GM21381 (cell line): ENCODE measurements around the gene KLLN.
"Not testable (repeated sequence)": the region's sequence is repeated elsewhere in the genome, so short reads cannot be mapped to it uniquely, and the experiment has no call there.

ENCODE experiments used
- ATAC-seq: cut with Tn5 transposase; IDR thresholded peaks from one replicate; pipeline ENCODE4 v1.9.1; 2021; ENCODE audit warnings: mild to moderate bottlenecking, moderate library complexity; ENCODE audit not compliant: unreplicated experiment

Gene KLLN

DNA sequence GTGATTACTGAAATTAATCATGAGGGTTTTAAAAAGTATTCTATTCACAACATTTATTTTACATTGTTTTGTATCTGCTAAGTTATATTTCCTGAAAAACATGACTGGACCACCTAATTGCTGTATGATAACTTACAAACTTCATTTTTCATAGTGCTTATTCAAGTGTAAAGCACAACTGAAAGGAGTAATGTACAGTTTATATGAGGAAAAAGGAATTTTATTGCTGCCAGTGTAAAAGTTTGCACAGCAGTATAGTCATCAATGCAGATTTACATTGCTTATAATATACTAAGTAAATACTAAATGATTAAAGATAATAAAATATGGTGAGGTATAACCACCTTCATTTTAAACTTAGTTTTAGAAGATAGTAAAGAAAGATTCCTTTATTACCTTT is 4.1 kb upstream of the KLLN start:
- no peak for ATAC-seq

DNA sequence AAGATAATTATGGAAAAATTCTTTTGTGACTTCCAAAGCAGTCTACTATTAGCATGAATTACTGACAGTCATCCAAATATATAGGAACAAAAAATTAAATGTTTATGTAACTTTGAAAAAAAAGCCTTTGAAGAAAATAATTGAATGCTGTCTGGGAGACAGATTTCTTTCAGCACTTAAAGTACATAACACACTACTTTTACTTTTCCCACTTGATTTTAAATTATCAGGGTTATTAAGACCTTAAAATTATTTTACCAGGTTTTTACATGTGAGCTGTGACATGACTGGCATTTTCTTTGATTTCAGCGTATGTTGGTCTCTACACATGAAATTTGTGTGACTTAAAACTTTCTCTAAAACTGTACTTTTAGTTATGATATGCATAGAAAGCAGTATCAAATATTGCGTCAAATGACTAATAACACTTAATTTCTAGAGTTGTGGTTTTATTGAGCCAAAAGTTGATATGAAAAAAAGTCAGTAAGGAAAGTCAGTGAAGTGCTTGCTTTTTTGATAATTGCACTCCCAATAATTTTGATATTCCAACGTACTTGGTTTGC is 3.2 kb upstream of the KLLN start:
- ATAC-seq, result no peak

GRCh38 chr10:87865241-87865881 is 2.0 kb upstream of the KLLN start:
- no peak for ATAC-seq

DNA sequence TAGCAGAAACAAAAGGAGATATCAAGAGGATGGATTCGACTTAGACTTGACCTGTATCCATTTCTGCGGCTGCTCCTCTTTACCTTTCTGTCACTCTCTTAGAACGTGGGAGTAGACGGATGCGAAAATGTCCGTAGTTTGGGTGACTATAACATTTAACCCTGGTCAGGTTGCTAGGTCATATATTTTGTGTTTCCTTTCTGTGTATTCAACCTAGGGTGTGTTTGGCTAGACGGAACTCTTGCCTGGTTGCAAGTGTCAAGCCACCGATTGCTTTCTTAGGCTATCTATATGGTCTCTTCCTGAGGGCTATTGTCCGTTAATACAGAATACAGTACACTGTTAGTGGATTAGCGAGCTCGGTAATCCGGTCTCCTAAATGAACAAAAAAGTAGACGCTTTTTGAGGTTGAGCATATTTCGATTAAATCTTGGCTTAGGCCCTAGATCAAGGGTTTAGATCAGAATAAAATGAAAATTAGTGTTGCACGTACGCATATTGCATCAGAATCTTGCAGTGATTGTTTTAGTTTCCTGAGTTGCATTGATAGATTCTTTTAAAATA is 1.2 kb upstream of the KLLN start:
- no peak for ATAC-seq

DNA sequence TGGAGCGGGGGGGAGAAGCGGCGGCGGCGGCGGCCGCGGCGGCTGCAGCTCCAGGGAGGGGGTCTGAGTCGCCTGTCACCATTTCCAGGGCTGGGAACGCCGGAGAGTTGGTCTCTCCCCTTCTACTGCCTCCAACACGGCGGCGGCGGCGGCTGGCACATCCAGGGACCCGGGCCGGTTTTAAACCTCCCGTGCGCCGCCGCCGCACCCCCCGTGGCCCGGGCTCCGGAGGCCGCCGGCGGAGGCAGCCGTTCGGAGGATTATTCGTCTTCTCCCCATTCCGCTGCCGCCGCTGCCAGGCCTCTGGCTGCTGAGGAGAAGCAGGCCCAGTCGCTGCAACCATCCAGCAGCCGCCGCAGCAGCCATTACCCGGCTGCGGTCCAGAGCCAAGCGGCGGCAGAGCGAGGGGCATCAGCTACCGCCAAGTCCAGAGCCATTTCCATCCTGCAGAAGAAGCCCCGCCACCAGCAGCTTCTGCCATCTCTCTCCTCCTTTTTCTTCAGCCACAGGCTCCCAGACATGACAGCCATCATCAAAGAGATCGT is 690 bp upstream of the KLLN start:
- ATAC-seq, result not testable (repeated sequence)

DNA sequence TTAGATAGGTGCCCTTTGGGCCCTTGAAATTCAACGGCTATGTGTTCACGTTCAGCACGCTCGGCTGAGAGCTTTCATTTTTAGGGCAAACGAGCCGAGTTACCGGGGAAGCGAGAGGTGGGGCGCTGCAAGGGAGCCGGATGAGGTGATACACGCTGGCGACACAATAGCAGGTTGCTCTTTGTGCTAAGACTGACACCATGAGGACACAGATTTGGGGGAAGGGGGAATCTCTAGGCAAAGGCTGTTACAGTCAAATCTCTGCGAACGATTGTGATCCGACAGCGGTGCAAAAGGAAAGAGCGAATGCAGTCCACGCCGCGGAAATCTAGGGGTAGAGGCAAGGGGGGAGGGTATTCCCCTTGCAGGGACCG is 667 bp downstream of the KLLN start:
- peak; percentile 7 for ATAC-seq

DNA sequence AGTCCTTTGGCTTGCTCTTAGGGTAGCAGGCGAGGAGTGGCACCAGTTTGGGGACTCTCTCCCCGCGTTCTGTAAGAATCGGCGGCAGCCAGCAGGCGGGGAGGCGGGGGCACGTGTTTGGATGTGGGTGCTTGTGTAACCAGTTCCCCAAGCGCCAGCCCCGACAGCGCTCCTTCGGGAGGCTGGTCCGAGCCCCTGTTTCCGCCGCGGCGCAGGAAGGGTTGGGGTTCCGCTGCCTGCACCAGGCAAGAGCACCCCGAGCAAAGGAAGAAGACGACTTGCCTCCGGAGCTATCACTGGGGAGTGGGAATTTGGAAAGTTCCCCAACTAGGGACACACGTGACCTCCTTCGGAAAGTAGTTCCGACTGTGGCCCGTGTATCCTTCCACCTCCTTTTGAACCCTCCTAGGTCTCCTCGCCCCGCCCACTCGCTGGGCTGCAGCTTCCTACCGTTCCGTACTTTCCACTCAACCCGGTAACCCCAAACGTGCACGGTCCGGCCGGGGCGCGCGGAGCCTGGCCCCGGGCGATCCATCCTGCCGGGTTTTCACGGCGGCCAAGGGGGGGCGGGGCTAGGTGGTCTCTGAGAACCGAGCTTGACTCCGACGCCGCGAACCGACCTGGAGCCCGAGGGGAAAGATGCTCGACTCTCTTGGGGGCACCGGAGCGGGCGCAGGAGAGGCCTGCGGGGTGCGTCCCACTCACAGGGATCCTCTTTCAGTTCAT is 1.2 kb downstream of the KLLN start:
- peak; percentile 52 for ATAC-seq

DNA sequence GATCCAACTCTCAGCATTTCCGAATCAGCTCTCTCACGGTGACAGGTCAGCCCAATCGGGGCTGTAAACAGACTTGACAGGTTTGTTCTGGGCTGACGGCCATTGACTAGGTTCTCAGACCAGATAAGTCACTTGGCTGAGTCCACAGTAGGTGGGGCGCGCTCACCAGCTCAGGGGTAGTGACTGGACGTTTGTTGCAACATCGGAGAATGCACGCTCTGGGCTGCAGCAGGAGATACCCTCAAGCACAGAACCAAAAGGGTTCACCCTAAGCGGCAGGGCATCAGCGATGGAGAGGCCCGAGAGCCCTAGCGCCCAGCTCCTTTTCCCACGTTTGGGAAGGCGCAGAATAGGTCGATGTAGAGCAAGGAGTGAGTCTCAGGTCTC is 1.8 kb downstream of the KLLN start:
- ATAC-seq, result peak; percentile 6

DNA sequence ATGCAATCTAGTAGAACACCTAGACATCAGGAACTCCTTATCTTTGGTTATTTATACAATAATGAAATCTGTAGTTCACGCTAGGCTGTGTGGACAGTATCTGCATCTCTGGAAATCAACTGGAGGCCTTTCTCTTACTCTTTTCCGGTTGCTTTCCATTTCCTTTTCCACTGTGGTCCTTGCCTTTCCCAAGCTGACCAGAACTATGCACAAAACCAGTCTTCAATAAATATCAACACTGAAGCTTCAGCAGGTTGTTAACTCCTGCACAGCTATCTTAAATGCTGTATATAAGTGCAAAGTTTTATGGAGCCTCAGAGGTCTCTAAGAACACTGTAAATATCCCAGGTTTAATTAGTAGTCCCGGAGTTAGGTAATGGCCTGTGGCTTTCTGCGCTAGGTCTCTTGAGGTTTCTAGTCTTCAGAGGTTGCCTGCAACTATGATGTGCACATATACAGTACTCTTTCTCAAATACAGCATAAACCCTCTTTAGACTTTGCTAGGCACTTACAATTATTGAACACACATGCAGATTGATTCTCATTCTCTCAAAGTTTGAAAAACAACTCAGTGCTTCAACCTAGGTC is 2.4 kb downstream of the KLLN start:
- no peak for ATAC-seq

DNA sequence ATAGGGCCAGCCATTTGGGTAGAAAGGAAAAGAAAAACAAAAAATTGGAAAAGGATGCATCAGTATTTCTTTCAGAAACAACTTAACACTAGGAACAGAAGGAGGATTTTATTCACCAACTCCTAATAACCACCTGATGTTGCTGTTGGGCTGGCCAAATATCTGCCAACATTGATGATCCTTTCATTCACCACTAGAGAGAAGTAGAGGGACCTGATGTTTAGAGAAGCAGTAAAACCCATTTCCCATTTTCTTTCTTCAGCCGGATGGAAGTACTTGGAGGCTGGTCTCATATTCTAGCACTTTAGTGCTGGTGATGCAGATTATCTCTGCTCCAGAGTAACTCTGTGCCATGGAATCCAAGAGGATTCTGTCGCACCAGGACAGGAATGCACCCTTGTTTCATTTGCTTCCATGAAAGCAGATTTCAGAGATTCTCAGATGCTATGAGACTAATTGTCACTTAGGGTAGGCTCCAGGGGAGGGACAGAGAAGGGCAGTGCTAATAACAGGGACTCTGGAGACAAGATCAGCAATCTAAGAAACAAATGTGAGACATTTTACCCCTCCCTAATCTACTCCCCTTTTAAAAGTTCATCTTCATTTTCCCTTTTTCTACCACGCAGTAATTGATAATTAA is 3.1 kb downstream of the KLLN start:
- ATAC-seq, result no peak

- not testable (repeated sequence) for ATAC-seq
Observed at GRCh38 chr10:87855665-87856064, 7.7 kb downstream of the KLLN start.

- not testable (repeated sequence) for ATAC-seq
Observed at GRCh38 chr10:87855247-87855646, 8.1 kb downstream of the KLLN start.

DNA sequence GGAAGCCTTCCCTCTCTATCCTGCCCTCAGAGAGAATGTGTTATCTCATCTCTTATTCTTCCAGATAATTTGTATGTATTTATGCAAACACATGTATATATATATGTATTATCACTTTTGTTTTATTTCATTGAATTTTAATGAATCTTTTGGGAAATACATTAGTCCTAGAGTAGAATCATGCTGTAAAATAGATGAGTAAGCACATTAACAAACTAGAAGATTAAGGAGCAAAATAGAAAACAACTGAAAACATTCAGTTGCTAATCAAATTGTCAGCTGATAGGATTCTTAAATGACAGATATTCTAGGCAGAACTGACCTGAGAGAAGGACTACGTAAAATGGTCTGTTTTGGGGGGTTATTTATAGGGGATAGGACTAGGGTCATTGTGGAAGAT is 11.2 kb downstream of the KLLN start:
- ATAC-seq, result no peak

DNA sequence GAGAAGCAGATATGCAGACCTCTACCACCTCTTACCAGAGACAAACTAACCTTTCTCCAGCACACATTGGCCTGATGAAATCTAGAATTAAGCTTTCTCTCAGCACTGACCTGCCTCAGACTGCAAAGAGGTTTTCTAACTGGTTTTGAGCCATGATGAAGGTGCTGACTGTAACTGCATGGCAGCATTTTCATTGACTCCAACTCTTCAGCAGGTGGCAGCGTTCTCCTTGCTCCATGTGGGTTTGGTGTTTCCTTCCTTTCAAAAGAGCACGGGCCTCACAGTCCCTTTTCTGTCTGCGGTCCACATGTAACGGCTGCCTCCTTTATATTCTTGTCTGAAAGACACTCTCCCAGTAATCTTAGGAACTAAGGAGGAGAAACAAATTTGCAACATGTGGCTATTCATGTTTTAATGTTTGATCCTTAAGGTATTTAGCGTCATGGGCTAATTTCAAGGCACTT is 12.6 kb downstream of the KLLN start:
- ATAC-seq, result peak; percentile 52

DNA sequence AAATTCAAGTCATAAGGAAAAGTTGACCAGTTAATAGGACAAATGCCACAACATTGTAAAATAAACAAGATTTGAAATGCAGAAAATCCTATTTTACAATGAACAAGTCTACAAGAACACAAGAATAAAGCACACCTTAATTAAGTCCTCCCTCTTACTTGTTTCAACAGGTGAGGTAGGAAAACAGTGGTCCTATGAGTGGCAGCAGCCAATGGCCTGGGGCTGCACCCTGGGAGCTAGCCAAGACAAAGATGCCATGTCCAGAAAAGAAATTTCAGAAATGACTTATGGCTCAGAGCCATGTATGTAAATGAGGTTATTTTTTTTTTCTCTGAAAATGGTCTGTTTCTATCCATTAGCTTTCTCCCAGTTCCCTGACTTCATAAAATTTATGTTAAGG is 14.3 kb downstream of the KLLN start:
- no peak for ATAC-seq

- ATAC-seq, result no peak
Observed at GRCh38 chr10:87847550-87847949, 15.8 kb downstream of the KLLN start.

GRCh38 chr10:87846711-87847110 is 16.6 kb downstream of the KLLN start:
- ATAC-seq, result not testable (repeated sequence)

DNA sequence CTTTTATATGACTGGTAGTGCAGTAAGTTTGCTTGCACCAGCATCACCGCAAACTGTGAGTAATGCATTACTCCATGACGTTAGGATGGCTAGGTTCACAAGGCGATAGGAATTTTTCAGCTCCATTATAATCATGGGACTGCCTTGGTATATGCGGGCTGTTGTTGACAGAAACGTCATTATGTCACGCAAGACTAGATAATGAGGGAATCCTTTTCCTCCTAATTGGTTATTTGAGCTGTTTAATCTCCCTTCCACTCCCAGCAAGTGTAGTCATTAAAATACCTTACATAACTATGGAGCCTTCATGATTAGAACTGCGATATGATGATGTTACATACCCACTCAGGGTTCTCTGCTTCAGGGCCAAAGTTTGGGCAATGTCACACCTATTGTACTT is 17.3 kb downstream of the KLLN start:
- no peak for ATAC-seq

DNA sequence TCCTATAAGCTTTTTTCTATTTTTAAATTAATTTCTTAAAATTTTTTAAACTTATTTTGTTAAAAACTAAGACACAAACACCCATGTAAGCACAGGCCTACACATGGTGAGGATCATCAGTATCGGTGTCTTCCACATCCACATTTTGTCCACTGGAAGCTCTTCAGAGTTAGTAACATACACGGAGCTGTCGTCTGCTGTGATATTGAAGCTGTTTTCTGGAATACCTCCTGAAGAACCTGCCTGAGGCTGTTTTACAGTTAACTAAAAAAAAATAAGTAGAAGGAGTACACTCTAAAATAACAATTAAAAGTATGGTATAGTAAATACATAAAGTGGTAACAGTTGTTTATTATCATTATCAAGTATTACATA is 17.7 kb downstream of the KLLN start:
- ATAC-seq, result no peak

- ATAC-seq, result no peak
Observed at GRCh38 chr10:87844837-87845623, 18.3 kb downstream of the KLLN start.
